IPS-15b (cell line): ENCODE data around the gene SPRING1.
A peak's percentile ranks its signal among the peaks of the same experiment; 100 is the strongest.
"Not testable (repeated sequence)": the region's sequence is repeated elsewhere in the genome, so short reads cannot be mapped to it uniquely, and the experiment has no call there.

Experiments used
- H3K27me3 ChIP-seq: one replicate; pipeline ENCODE4 v1.6.1; 2013; ENCODE audit warnings: low read length; ENCODE audit not compliant: control insufficient read depth, insufficient read depth
- H3K36me3 ChIP-seq: one replicate; pipeline ENCODE4 v1.6.1; 2013; ENCODE audit warnings: low read length; ENCODE audit not compliant: control insufficient read depth, insufficient read depth
- H3K4me1 ChIP-seq: one replicate; pipeline ENCODE4 v1.6.1; 2013; ENCODE audit warnings: mild to moderate bottlenecking, low read length; ENCODE audit not compliant: control insufficient read depth, insufficient read depth
- H3K4me3 ChIP-seq: one replicate; pipeline ENCODE4 v1.5.1; 2013; ENCODE audit warnings: low read depth, low read length
- H3K9ac ChIP-seq: one replicate; pipeline ENCODE4 v1.6.1; 2013; ENCODE audit warnings: low read depth, mild to moderate bottlenecking, low read length
- H3K9me3 ChIP-seq: one replicate; pipeline ENCODE4 v1.6.1; 2013; ENCODE audit warnings: mild to moderate bottlenecking, low read length; ENCODE audit not compliant: control insufficient read depth, insufficient read depth

Gene SPRING1

GRCh38 chr12:116765271-116765670, 27.4 kb upstream of the SPRING1 start:
- peaks cover 9% of the 10 kb centered on the region for H3K36me3 ChIP-seq
- peaks cover under 1% of the 10 kb centered on the region for H3K4me1 ChIP-seq
- H3K4me3 ChIP-seq = no peak overlapping the region
- H3K27me3 ChIP-seq = no peaks in the 10 kb centered on the region
- H3K9ac ChIP-seq = no peak overlapping the region
- no peaks in the 10 kb centered on the region for H3K9me3 ChIP-seq

GRCh38 chr12:116761499-116761898, 23.6 kb upstream of the SPRING1 start:
- H3K4me1 ChIP-seq = peaks cover 3% of the 10 kb centered on the region
- H3K27me3 ChIP-seq = no peaks in the 10 kb centered on the region
- H3K4me3 ChIP-seq = no peak overlapping the region
- H3K36me3 ChIP-seq = peaks cover 5% of the 10 kb centered on the region
- H3K9ac ChIP-seq = no peak overlapping the region
- H3K9me3 ChIP-seq = no peaks in the 10 kb centered on the region

GRCh38 chr12:116760622-116761020, 22.8 kb upstream of the SPRING1 start:
- H3K9ac ChIP-seq = peak overlapping the region; percentile 70
- peaks cover 3% of the 10 kb centered on the region for H3K4me1 ChIP-seq
- peak overlapping the region; percentile 59 for H3K4me3 ChIP-seq
- no peaks in the 10 kb centered on the region for H3K9me3 ChIP-seq
- peaks cover 3% of the 10 kb centered on the region for H3K36me3 ChIP-seq
- H3K27me3 ChIP-seq = no peaks in the 10 kb centered on the region

- Histone ChIP-seq H3K9me3 (no peaks in the 10 kb centered on the region), H3K4me3 (peak overlapping the region; percentile 59), H3K9ac (peak overlapping the region; percentile 70), H3K4me1 (peaks cover 3% of the 10 kb centered on the region), H3K27me3 (no peaks in the 10 kb centered on the region), H3K36me3 (peaks cover 3% of the 10 kb centered on the region)
Observed at GRCh38 chr12:116759783-116760621, 22.1 kb upstream of the SPRING1 start.

- not testable (repeated sequence) for H3K4me1 ChIP-seq, H3K36me3 ChIP-seq, H3K4me3 ChIP-seq, H3K9me3 ChIP-seq, H3K27me3 ChIP-seq, H3K9ac ChIP-seq
Observed at GRCh38 chr12:116754783-116755182, 16.9 kb upstream of the SPRING1 start.

- H3K9me3 ChIP-seq, H3K4me1 ChIP-seq, H3K27me3 ChIP-seq, H3K4me3 ChIP-seq, H3K9ac ChIP-seq, H3K36me3 ChIP-seq: not testable (repeated sequence)
Observed at GRCh38 chr12:116754097-116754496, 16.2 kb upstream of the SPRING1 start.

- Histone ChIP-seq H3K9ac (no peak overlapping the region), H3K36me3 (peaks cover 9% of the 10 kb centered on the region), H3K4me1 (no peaks in the 10 kb centered on the region)
Observed at GRCh38 chr12:116750298-116750697, 12.4 kb upstream of the SPRING1 start.

GRCh38 chr12:116749884-116750283, 12.0 kb upstream of the SPRING1 start:
- Histone ChIP-seq H3K36me3 (peaks cover 9% of the 10 kb centered on the region), H3K4me1 (no peaks in the 10 kb centered on the region), H3K9me3 (no peaks in the 10 kb centered on the region), H3K4me3 (no peak overlapping the region), H3K9ac (no peak overlapping the region), H3K27me3 (no peaks in the 10 kb centered on the region)

More at GRCh38 chr12:116750298-116750697, 12.4 kb upstream of the SPRING1 start:
- Histone ChIP-seq H3K27me3 (no peaks in the 10 kb centered on the region), H3K9me3 (no peaks in the 10 kb centered on the region), H3K4me3 (no peak overlapping the region)

- Histone ChIP-seq H3K36me3 (peaks cover 6% of the 10 kb centered on the region), H3K4me1 (no peaks in the 10 kb centered on the region), H3K4me3 (no peak overlapping the region), H3K27me3 (no peaks in the 10 kb centered on the region), H3K9ac (no peak overlapping the region), H3K9me3 (no peaks in the 10 kb centered on the region)
Observed at GRCh38 chr12:116745554-116745953, 7.7 kb upstream of the SPRING1 start.

- Histone ChIP-seq H3K4me3 (no peak overlapping the region), H3K9me3 (no peaks in the 10 kb centered on the region), H3K27me3 (no peaks in the 10 kb centered on the region), H3K4me1 (no peaks in the 10 kb centered on the region), H3K36me3 (no peaks in the 10 kb centered on the region), H3K9ac (no peak overlapping the region)
Observed at GRCh38 chr12:116744766-116745165, 6.9 kb upstream of the SPRING1 start.

- H3K36me3 ChIP-seq, H3K4me1 ChIP-seq, H3K9me3 ChIP-seq: not testable (repeated sequence)
Observed at GRCh38 chr12:116742787-116743186, 4.9 kb upstream of the SPRING1 start.

GRCh38 chr12:116739381-116739887, 1.6 kb upstream of the SPRING1 start:
- H3K27me3 ChIP-seq = no peaks in the 10 kb centered on the region
- peaks cover 6% of the 10 kb centered on the region for H3K4me1 ChIP-seq
- peak overlapping the region; percentile 32 for H3K9ac ChIP-seq
- no peaks in the 10 kb centered on the region for H3K9me3 ChIP-seq
- H3K36me3 ChIP-seq = no peaks in the 10 kb centered on the region
- no peak overlapping the region for H3K4me3 ChIP-seq

More at GRCh38 chr12:116742787-116743186, 4.9 kb upstream of the SPRING1 start:
- not testable (repeated sequence) for H3K9ac ChIP-seq, H3K4me3 ChIP-seq, H3K27me3 ChIP-seq
